Measurements from ENCODE around the gene MS4A14. TPM values are rescaled to one million over a fixed set of nuclear protein-coding genes. Genes with fewer than 3 reads are reported as not detected.

The MS4A14 gene, protein sequence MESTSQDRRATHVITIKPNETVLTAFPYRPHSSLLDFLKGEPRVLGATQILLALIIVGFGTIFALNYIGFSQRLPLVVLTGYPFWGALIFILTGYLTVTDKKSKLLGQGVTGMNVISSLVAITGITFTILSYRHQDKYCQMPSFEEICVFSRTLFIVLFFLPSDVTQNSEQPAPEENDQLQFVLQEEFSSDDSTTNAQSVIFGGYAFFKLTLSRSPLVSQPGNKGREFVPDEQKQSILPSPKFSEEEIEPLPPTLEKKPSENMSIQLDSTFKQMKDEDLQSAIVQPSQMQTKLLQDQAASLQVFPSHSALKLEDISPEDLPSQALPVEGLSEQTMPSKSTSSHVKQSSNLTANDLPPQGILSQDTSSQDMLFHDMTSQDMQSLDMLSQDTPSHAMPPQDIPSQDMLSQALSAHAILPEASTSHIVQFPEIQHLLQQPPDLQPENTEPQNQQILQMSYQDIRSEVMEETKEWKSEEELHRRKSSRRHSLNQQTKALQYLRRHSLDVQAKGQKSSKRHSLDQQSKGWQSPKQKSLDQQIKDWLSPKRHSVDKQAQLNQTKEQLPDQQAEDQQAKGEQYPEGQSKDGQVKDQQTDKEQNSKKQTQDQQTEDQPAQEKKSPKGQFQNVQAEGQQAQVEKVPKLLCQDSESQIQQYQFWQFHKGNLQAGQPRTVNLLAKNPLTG
- total RNA-seq (2014; rRNA removed; shearing (Covaris generic)) (not detected in 2 replicates), polyA plus RNA-seq (2016; fragmentation: Nextera tagmentation; extraction: Ambion mirVana) (not detected in 2 replicates)

GRCh38 chr11:60396382-60396781 is at the start of gene MS4A14:
Gene MS4A14, plus strand, starts transcription at chr11:60396459. Its CDS starts 120 bp downstream, at chr11:60396579.
- TF ChIP-seq EZH2phosphoT487 (IDR thresholded peaks at IDR 0.05; ENCODE audit: insufficient read depth, low read depth) (no peak), EZH2 (IDR thresholded peaks at IDR 0.05; ENCODE audit: insufficient read depth, poor library complexity, severe bottlenecking) (no peak)
- Histone ChIP-seq H3K27ac (no peak within 1 kb of the TSS), H3K79me2 (ENCODE audit: insufficient read depth) (no peaks in the 10 kb centered on the region), H3K4me3 (no peak within 1 kb of the TSS), H3K4me2 (ENCODE audit: unreplicated experiment) (no peak within 1 kb of the TSS), H3K36me3 (ENCODE audit: low read depth) (no peaks in the 10 kb centered on the region), H3K9me2 (ENCODE audit: insufficient read depth) (no peaks in the 10 kb centered on the region), H4K20me1 (ENCODE audit: insufficient read depth) (no peaks in the 10 kb centered on the region), H3K4me1 (ENCODE audit: insufficient read depth) (no peaks in the 10 kb centered on the region), H3K9ac (no peak within 1 kb of the TSS), H3F3A (ENCODE audit: insufficient read depth) (no peaks in the 10 kb centered on the region), H3K27me3 (replicated peaks; ENCODE audit: insufficient read depth) (no peaks in the 10 kb centered on the region), H2AFZ (no peak within 1 kb of the TSS), H3K9me3 (ENCODE audit: low read depth) (no peaks in the 10 kb centered on the region)
- in situ Hi-C loops (cut with MboI), result no loop called here
- WGBS, 2 experiments (ENCODE audit: low coverage in 1 of 2, low lambda C conversion rate in 2 of 2, missing lambda C conversion rate in 2 of 2), result 5 to 13% methylated on average over 3 of the region's 3 CpGs
- DNase-seq, result no peak

DNA sequence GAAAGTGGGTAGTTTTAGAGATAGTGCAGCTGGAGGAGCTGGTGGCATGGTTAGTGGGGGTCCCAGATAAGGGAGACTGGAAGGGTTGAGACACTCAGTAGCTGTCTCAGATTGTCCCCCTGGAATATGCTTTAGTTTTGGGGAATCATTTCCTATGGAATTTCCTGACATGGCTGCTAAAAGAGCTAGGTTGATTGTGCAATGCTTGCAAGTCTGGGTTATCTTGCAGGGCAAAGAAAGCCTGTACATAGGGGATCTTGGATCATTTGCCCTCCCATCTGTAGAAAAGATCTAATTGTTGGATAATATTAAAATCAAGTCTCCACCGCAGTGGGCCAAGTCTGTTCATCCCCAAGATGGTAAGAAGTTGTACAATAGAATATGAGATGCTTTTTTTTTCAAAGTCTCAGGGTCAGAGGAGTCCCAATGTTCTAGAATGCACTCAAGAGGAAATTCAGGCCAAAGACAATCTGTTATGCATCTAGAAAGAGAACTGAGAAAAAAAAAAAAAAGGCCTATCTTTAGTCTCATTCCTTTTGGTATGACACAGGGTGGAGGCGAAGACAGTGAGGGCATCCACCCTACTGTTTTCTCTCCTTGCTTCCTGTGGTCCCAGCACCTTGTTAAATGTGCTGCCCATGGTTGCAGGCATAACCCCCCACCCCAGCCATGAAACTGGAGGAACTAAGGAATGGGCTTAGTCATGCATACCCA is 49.0 kb upstream of the MS4A14 start:
- Histone ChIP-seq H3K27ac (no peak overlapping the region), H3K79me2 (ENCODE audit: insufficient read depth) (no peaks in the 10 kb centered on the region), H3K4me2 (ENCODE audit: unreplicated experiment) (no peak overlapping the region), H3K36me3 (ENCODE audit: low read depth) (no peaks in the 10 kb centered on the region), H2AFZ (no peak overlapping the region), H3K4me3 (no peak overlapping the region), H4K20me1 (ENCODE audit: insufficient read depth) (no peaks in the 10 kb centered on the region), H3K9ac (no peak overlapping the region), H3K9me2 (ENCODE audit: insufficient read depth) (no peaks in the 10 kb centered on the region), H3K4me1 (ENCODE audit: insufficient read depth) (no peaks in the 10 kb centered on the region), H3K9me3 (ENCODE audit: low read depth) (no peaks in the 10 kb centered on the region), H3F3A (ENCODE audit: insufficient read depth) (no peaks in the 10 kb centered on the region), H3K27me3 (replicated peaks; ENCODE audit: insufficient read depth) (no peaks in the 10 kb centered on the region)
- TF ChIP-seq EZH2phosphoT487 (IDR thresholded peaks at IDR 0.05; ENCODE audit: insufficient read depth, low read depth) (no peak), EZH2 (IDR thresholded peaks at IDR 0.05; ENCODE audit: insufficient read depth, poor library complexity, severe bottlenecking) (no peak)
- 33 to 37% methylated on average over 2 of the region's 2 CpGs for WGBS, 2 experiments (ENCODE audit: low coverage in 1 of 2, low lambda C conversion rate in 2 of 2, missing lambda C conversion rate in 2 of 2)
- in situ Hi-C loops (cut with MboI), result no loop called here
- no peak for DNase-seq

DNA sequence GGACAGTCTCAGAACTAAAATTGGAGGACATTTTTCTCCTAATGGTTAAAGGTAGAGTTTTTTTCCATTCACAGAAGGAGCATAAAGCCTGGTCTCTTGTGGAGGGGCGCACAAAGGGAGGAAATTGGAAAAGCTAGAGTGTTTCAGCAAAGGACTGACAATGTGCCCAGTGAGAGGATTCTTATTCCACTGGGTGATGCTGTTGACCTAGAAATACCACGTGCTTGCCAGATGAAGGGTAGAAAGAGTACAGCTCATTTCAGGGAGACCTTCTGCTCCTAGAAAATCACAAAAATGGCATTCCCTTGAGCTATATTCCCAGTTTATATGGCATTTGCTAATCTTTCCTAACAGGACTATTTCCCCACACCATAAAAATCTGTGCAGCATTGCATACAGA is 48.1 kb upstream of the MS4A14 start:
- Histone ChIP-seq H3K9ac (no peak overlapping the region), H3K79me2 (ENCODE audit: insufficient read depth) (no peaks in the 10 kb centered on the region), H3K9me2 (ENCODE audit: insufficient read depth) (no peaks in the 10 kb centered on the region), H3K4me1 (ENCODE audit: insufficient read depth) (no peaks in the 10 kb centered on the region), H3K27me3 (replicated peaks; ENCODE audit: insufficient read depth) (no peaks in the 10 kb centered on the region), H3F3A (ENCODE audit: insufficient read depth) (no peaks in the 10 kb centered on the region), H3K4me2 (ENCODE audit: unreplicated experiment) (no peak overlapping the region), H3K9me3 (ENCODE audit: low read depth) (no peaks in the 10 kb centered on the region), H3K27ac (no peak overlapping the region), H2AFZ (no peak overlapping the region), H3K36me3 (ENCODE audit: low read depth) (no peaks in the 10 kb centered on the region), H4K20me1 (ENCODE audit: insufficient read depth) (no peaks in the 10 kb centered on the region), H3K4me3 (no peak overlapping the region)
- in situ Hi-C loops (cut with MboI), result no loop called here
- TF ChIP-seq EZH2 (IDR thresholded peaks at IDR 0.05; ENCODE audit: insufficient read depth, poor library complexity, severe bottlenecking) (no peak), EZH2phosphoT487 (IDR thresholded peaks at IDR 0.05; ENCODE audit: insufficient read depth, low read depth) (no peak)
- DNase-seq, result no peak
- WGBS, 2 experiments (ENCODE audit: low coverage in 1 of 2, low lambda C conversion rate in 2 of 2, missing lambda C conversion rate in 2 of 2), result 13 to 19% methylated on average over 2 of the region's 2 CpGs

- no peak for TF ChIP-seq EZH2phosphoT487 (IDR thresholded peaks at IDR 0.05; ENCODE audit: insufficient read depth, low read depth)
- no peak for TF ChIP-seq EZH2 (IDR thresholded peaks at IDR 0.05; ENCODE audit: insufficient read depth, poor library complexity, severe bottlenecking)
- Histone ChIP-seq H2AFZ (no peak overlapping the region), H4K20me1 (ENCODE audit: insufficient read depth) (no peaks in the 10 kb centered on the region), H3K9ac (no peak overlapping the region), H3K27me3 (replicated peaks; ENCODE audit: insufficient read depth) (no peaks in the 10 kb centered on the region), H3K9me3 (ENCODE audit: low read depth) (no peaks in the 10 kb centered on the region), H3K4me3 (no peak overlapping the region), H3K4me2 (ENCODE audit: unreplicated experiment) (no peak overlapping the region), H3F3A (ENCODE audit: insufficient read depth) (no peaks in the 10 kb centered on the region), H3K36me3 (ENCODE audit: low read depth) (no peaks in the 10 kb centered on the region), H3K4me1 (ENCODE audit: insufficient read depth) (no peaks in the 10 kb centered on the region), H3K27ac (no peak overlapping the region), H3K79me2 (ENCODE audit: insufficient read depth) (no peaks in the 10 kb centered on the region), H3K9me2 (ENCODE audit: insufficient read depth) (no peaks in the 10 kb centered on the region)
- no peak for DNase-seq
- in situ Hi-C loops (cut with MboI), result no loop called here
- 7 to 30% methylated on average over 1 of the region's 1 CpG for WGBS, 2 experiments (ENCODE audit: low coverage in 1 of 2, low lambda C conversion rate in 2 of 2, missing lambda C conversion rate in 2 of 2)
These were observed 46.3 kb upstream of the MS4A14 start for GRCh38 chr11:60349990-60350389.
